Keratinocyte (primary cell): Measurements from ENCODE around the gene IFT43. TPM values are rescaled to one million over a fixed set of nuclear protein-coding genes. Genes with fewer than 3 reads are reported as not detected.

Experiments used
- DNase-seq: peaks from one replicate; pipeline ENCODE4 v3.0.0-alpha.2; 2011; ENCODE audit warnings: low read depth, missing footprints, low spot score
- FAIRE-seq: peaks from 2 replicates; lab custom pipeline; 2011; peaks lifted over from hg19 to GRCh38; lab: Jason Lieb, UNC
- H2AFZ ChIP-seq: 2 replicates; pipeline ENCODE4 v1.6.0; 2012; ENCODE audit warnings: low read length, control low read depth, inconsistent platforms; ENCODE audit not compliant: control insufficient read depth
- H3K27ac ChIP-seq: 2 replicates; pipeline ENCODE4 v1.5.1; 2011; ENCODE audit warnings: low read length; ENCODE audit not compliant: control insufficient read depth, insufficient read depth
- H3K27me3 ChIP-seq: 3 replicates; pipeline ENCODE4 v1.6.0; 2011; ENCODE audit warnings: low read length; ENCODE audit not compliant: control insufficient read depth, insufficient read depth; ENCODE audit errors: extremely low read depth
- H3K36me3 ChIP-seq, 2 experiments: 2 replicates in 1 of 2; 3 replicates in 1 of 2; pipeline ENCODE4 v1.5.1; 2011; ENCODE audit warnings: low read length in 2 of 2, mild to moderate bottlenecking in 1 of 2; ENCODE audit not compliant: control insufficient read depth in 2 of 2, insufficient read depth in 2 of 2; ENCODE audit errors: extremely low read depth in 1 of 2
- H3K4me1 ChIP-seq: 3 replicates; pipeline ENCODE4 v1.5.1; 2011; ENCODE audit warnings: low read length; ENCODE audit not compliant: control insufficient read depth, insufficient read depth; ENCODE audit errors: extremely low read depth
- H3K4me2 ChIP-seq: 3 replicates; pipeline ENCODE4 v1.6.0; 2011; ENCODE audit warnings: low read depth, low read length; ENCODE audit not compliant: control insufficient read depth, insufficient read depth; ENCODE audit errors: extremely low read depth
- H3K4me3 ChIP-seq, 3 experiments: fragments of 200-600 bp in 1 of 3; sonication (generic) in 1 of 3; 2 replicates in 2 of 3; 3 replicates in 1 of 3; pipeline ENCODE4 v1.5.1; 2011 to 2016; ENCODE audit warnings: low read length in 3 of 3, mild to moderate bottlenecking in 3 of 3, control low read depth in 2 of 3, inconsistent platforms in 1 of 3, low read depth in 1 of 3, mixed read lengths in 1 of 3, mixed run types in 1 of 3, moderate library complexity in 1 of 3; ENCODE audit not compliant: control insufficient read depth in 2 of 3, insufficient read depth in 2 of 3; ENCODE audit errors: extremely low read depth in 1 of 3
- H3K79me2 ChIP-seq: 2 replicates; pipeline ENCODE4 v1.6.0; 2012; ENCODE audit warnings: low read length; ENCODE audit not compliant: control insufficient read depth, insufficient read depth
- H3K9ac ChIP-seq: 3 replicates; pipeline ENCODE4 v1.6.0; 2011; ENCODE audit warnings: low read length; ENCODE audit not compliant: control insufficient read depth, insufficient read depth; ENCODE audit errors: extremely low read depth
- H3K9me1 ChIP-seq: 3 replicates; pipeline ENCODE4 v1.6.0; 2011; ENCODE audit warnings: low read length; ENCODE audit not compliant: control insufficient read depth, insufficient read depth; ENCODE audit errors: extremely low read depth
- H3K9me3 ChIP-seq: 2 replicates; pipeline ENCODE4 v1.5.1; 2012; ENCODE audit warnings: low read depth, low read length; ENCODE audit not compliant: control insufficient read depth
- H4K20me1 ChIP-seq: 3 replicates; pipeline ENCODE4 v1.6.0; 2011; ENCODE audit warnings: low read length; ENCODE audit not compliant: control insufficient read depth, insufficient read depth; ENCODE audit errors: extremely low read depth
- CTCF ChIP-seq, 3 experiments: IDR thresholded peaks in 1 of 3; conservative IDR thresholded peaks in 1 of 3; optimal IDR thresholded peaks in 1 of 3; 2 replicates in 2 of 3; 3 replicates in 1 of 3; pipeline versions ENCODE3 to v1.5.1; 2011; ENCODE audit warnings: low read length in 3 of 3, mild to moderate bottlenecking in 3 of 3, moderate library complexity in 2 of 3, control low read depth in 1 of 3, inconsistent platforms in 1 of 3; ENCODE audit not compliant: insufficient read depth in 2 of 3; ENCODE audit errors: extremely low read depth in 1 of 3
- EZH2 ChIP-seq: IDR thresholded peaks from one replicate; pipeline ENCODE4 v1.6.1; 2012; ENCODE audit warnings: inconsistent platforms, mild to moderate bottlenecking, low read length, moderate library complexity
- dilution Hi-C: fragments of 300-500 bp; cut with MboI; formaldehyde crosslinking; loops from one replicate; pipeline ENCODE4 v1.7.0; 2020; ENCODE audit warnings: low sequenced_read_pairs; ENCODE audit not compliant: extremely low pct_ligation_motif_present
- polyA plus RNA-seq, 5 experiments: library from polyadenylated mRNA; depleted of rRNA in 3 of 5; stranded (reverse) in 3 of 5; stranded (forward) in 1 of 5; unstranded in 1 of 5; fragments of >200 nt; gene quantifications; 1 replicate in 1 of 5; 2 replicates in 3 of 5; 3 replicates in 1 of 5; pipeline versions ENCODE4 v1.2.1 to v1.2.3, GENCODE V29; 2011 to 2012; ENCODE audit warnings: missing spikeins in 2 of 5, low read depth in 1 of 5, low replicate concordance in 1 of 5

Gene IFT43
- polyA plus RNA-seq, 1 donor (not counting 4 experiments of a cell fraction or from before 2014, with no cell fraction given) = 41.6 TPM

- dilution Hi-C loops = no loop called here
- Histone ChIP-seq H3K4me2 (no peak overlapping the region), H3K4me3 (no peak overlapping the region), H3K9me1 (no peaks in the 10 kb centered on the region), H3K36me3 (no peaks in the 10 kb centered on the region), H3K9me3 (no peaks in the 10 kb centered on the region), H3K9ac (no peak overlapping the region), H4K20me1 (no peaks in the 10 kb centered on the region), H3K4me1 (no peaks in the 10 kb centered on the region), H3K27ac (no peak overlapping the region), H3K27me3 (no peaks in the 10 kb centered on the region), H2AFZ (no peak overlapping the region), H3K79me2 (no peaks in the 10 kb centered on the region)
- TF ChIP-seq EZH2 (no peak), CTCF (optimal IDR thresholded peaks at IDR 0.05 in 1 of 3, IDR thresholded peaks at IDR 0.05 in 1 of 3, conservative IDR thresholded peaks at IDR 0.05 in 1 of 3; ENCODE audit: extremely low read depth in 1 of 3, insufficient read depth in 2 of 3, low read length in 3 of 3) (no peak)
- no peak for FAIRE-seq
- DNase-seq = no peak
These were observed 23.9 kb upstream of the IFT43 start for GRCh38 chr14:75961662-75962061.

- no peak overlapping the region for H2AFZ ChIP-seq
- no peak overlapping the region for H3K27ac ChIP-seq
- no peak for TF ChIP-seq CTCF (optimal IDR thresholded peaks at IDR 0.05 in 1 of 3, IDR thresholded peaks at IDR 0.05 in 1 of 3, conservative IDR thresholded peaks at IDR 0.05 in 1 of 3; ENCODE audit: extremely low read depth in 1 of 3, insufficient read depth in 2 of 3, low read length in 3 of 3)
- no peak for TF ChIP-seq EZH2
- DNase-seq (no peak), FAIRE-seq (no peak)
- H3K4me1 ChIP-seq = no peaks in the 10 kb centered on the region
- no peak overlapping the region for H3K4me3 ChIP-seq
- no peak overlapping the region for H3K4me2 ChIP-seq
- no peaks in the 10 kb centered on the region for H4K20me1 ChIP-seq
- no peaks in the 10 kb centered on the region for H3K9me3 ChIP-seq
- no peaks in the 10 kb centered on the region for H3K27me3 ChIP-seq
- dilution Hi-C loops = no loop called here
- H3K79me2 ChIP-seq = no peaks in the 10 kb centered on the region
- H3K9ac ChIP-seq = no peak overlapping the region
- H3K9me1 ChIP-seq = peaks cover 2% of the 10 kb centered on the region
- no peaks in the 10 kb centered on the region for H3K36me3 ChIP-seq
These were observed 17.7 kb upstream of the IFT43 start for GRCh38 chr14:75967866-75968265.
